Epidermal melanocyte (primary cell): ENCODE data around the gene KCTD1.
A peak's percentile ranks its signal among the peaks of the same experiment; 100 is the strongest.

Experiments used
- DNase-seq: peaks from one replicate; pipeline ENCODE4 v3.0.0; 2011; ENCODE audit warnings: low spot score; ENCODE audit not compliant: insufficient read length

Gene KCTD1

DNA sequence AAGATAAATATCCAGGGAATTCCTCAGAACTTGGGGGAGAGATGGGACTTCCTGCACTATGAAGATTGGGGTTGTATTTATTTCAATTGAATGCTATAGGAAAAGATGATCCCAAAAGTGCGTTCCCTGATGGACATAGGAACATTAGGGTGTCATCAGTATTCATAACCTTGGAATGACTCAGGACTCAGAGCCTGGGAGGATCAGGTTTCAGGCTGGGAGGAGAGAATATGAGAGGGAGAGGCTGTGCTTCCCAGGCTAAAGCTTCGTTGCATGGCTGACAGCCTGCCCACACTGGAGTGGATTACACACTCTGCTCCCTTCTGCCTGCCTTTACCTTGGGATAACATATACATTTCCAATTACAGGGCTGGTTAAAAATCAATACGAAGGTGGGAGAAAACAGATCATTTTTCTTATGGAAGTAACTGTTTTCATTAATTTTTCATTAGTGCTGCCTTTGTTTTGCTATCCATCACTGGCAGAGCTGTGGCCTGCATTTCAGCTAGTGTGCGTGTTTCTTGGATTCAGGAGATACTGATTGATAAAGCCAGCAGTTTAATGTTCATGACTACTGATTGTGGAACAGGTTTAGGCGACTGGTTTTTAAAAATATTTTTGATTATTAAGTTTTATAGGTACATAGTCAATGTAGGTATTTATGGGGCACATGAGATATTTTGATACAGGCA is 118.7 kb downstream of the KCTD1 start:
- DNase-seq: peak; percentile 42

DNA sequence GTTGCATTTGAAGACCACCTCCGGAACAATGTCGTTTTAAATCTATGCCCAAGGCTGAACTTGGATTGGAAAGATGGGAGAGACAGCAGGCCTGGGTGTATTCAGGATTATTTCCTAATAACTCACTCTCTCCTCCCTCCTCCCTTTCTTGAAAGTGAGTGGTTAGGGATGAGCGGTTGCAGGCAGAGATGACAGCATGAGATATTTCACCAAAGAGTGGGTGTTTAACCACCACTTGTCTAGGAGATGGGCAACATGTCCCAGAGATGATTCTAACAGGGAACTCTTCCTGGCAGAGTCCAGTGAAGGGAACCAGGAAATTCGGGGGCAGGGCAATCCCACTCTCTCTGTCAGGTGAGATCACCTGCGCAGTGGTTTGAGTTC is 123.2 kb downstream of the KCTD1 start:
- DNase-seq: no peak

DNA sequence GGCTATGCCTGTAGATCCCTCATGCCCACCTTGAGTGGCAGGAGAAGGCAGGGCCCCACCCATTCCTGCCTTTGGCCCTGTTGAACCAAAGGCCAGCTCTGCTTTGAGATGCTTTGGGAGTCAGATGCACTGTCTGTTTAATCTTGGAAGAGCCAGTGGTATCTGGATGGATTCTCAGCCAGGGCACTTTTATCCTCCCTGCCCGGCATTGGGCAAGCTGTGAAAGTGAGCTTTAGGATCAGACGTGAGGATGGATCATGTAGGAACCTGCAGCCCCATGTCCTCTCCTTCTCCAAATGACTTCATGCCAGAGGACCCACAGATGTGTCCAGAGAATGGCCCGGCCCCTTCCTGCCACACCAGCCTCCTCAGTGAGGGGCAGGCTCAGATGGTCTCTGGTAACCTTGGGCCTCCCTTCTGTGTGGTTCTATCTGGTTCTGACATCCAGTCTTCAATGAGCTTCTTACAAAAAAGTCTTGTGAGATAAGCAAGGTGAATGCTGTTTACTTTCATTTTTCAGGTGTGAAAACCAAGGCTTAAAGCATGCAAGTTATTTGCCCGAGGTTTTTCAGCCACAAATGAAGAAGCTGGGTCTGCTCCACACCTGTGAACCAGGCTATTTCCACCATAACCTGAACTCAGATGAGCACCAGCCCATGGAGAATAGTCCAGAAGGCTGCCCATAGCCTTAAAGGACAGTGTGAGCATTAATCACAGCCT is 123.8 kb downstream of the KCTD1 start:
- no peak for DNase-seq

DNA sequence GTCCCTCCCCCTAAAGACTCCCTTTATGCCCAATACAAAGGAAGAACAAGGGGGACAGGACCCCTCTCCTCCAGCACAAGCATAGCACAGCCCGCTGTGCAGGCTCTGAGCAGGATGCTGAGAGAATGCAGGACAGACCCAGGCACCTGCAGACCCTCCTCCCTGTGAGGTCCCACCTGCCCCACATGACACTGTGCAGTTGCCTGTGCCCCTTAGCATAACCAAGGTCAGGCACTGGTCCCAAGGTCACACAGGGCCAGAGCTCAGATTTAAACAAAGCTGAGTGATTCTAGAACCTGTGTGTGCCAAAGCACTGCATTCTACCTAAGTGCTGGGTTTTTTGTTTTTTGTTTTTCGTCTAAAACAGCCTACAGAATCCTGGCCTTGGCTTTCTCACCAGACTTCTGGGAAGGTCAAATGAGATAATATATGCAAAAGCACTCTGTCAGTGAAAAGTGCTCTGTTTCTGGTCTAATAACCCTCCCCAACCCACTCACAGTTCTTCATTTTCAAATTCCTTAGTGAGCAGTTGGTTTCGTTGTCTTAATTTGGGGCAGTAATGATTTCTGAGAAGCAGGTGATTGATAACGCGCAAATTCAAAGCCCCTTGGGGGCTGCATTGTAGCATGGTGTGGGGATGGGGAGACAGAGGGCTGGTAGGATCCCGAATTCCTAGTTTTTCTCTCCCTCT is 125.7 kb downstream of the KCTD1 start:
- DNase-seq: no peak

- DNase-seq: no peak
These were observed 126.4 kb downstream of the KCTD1 start for GRCh38 chr18:26421931-26422330.

DNA sequence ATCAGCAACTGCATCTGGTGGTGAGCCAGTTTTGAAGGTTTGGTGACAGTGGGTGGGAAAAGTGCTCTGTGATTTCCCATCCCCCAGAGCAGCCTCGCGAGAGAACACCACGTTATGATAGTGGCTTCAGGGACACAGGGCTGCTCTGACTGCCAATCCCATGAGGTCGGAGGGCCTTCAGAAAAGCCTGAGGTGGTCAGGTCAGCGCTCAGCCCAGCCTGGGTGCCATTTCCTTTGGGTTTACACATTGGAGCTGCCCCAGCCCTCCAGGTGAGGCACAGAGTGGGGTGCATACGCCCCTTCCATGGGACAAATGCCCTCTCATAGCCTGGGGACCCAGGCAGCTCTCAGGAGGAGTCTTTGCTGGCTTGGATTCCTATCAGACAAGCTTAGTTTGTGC is 126.8 kb downstream of the KCTD1 start:
- no peak for DNase-seq

DNA sequence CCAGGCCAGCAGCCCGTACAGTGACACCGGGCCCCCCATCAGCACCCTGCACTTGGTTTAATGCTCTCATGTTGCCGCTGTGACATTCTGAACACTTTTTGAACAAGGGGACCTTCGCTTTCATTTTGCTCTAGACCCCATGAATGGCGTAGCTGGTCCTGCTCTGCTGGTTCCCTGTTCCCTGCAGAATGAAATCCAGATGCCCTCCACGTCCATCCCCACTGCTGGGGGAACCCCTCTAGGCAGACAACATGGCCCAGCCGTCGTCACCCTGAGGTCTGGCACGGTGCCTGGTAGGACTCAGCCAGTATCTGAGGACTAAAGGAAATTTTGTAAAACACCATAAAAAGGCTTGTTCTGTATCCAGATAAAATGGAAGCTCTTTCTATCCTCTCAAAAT is 128.6 kb downstream of the KCTD1 start:
- no peak for DNase-seq

GRCh38 chr18:26418225-26418624 is 130.1 kb downstream of the KCTD1 start:
- no peak for DNase-seq

GRCh38 chr18:26417190-26417589 is 131.2 kb downstream of the KCTD1 start:
- no peak for DNase-seq

DNA sequence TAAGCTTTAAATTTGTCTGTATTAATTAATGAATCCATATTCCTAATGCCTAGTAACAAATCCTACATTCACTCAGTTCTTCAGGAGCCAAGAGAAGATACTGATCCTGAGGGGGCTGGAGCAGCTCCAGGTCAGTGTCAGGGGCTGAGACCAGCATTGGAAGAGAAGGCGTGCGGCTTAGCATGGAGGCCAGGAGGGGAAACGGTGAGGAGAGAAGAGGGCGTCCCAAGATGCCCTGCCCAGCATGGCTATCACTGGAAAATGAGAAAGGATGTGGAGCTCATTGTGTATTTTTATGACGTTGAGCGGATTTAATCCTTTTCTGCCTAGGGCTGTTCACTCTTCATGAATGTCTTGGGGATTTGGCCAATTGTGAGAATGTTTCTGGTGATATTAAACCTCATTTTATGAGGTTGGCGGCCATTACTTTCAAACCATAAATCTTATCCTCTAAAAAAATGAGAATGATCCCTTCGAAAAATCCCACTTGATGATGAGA is 131.7 kb downstream of the KCTD1 start:
- DNase-seq: no peak

GRCh38 chr18:26415631-26416030 is 132.7 kb downstream of the KCTD1 start:
- no peak for DNase-seq

DNA sequence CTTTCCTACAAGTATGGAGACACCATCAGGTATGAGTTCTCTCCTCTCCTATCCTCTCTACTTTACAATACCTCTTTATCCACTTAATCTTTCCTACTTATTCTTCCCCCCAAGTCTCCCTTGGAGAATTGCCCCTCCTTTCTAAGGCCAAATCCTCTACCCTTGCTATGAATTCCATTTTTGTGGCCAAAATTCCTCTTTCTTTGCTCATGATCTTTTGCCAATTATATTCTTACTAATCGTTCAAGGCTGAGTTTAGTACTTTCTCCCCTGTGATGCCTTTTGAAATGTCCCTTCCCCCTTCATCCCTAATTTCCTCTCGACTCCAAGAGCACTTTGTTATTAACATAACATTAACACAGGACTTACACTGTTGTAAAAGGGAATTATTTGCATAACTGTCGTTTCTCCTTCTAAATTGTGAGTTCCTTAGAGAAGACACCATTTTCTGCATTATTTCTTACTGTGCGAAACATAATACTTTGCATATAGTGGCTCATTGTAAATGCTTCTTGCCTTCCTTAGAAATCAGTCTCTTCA is 133.4 kb downstream of the KCTD1 start:
- DNase-seq: no peak

- DNase-seq: no peak
These were observed 139.3 kb downstream of the KCTD1 start for GRCh38 chr18:26409091-26409490.

- DNase-seq: peak; percentile 41
These were observed 140.4 kb downstream of the KCTD1 start for GRCh38 chr18:26407736-26408601.

DNA sequence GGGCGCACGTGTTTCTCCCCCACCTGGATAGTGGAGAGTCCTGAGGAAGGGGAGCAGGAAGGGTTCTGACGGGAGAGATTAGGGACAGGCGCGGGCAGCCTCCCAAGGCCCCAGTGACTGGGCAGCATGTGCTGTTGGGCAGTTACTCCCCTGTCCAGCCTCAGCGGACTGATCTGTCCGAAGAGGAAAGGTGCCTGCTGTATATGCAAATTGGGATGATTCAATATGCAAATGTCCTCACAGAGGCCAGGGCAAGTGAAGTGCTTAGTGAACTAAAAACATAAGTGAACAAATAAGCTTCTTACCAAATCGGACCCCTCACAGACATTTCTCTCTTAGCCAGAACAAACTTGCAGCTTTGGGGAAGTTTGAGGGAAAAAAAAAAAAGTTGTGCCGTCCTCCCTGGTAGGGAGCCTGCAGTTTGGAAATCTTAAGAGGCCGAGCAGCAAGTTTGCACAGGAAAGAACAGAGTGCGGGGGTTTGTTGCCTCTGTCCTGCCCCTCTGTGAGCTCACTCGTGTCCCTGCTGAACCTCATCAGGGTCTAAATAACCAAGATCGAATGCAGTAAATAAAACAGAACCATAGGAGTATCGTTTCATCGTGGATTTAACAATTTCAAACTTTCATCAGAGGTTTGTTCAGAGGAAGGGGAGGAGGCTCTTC is 141.4 kb downstream of the KCTD1 start:
- no peak for DNase-seq

- DNase-seq: no peak
These were observed 142.0 kb downstream of the KCTD1 start for GRCh38 chr18:26406324-26406723.

- no peak for DNase-seq
These were observed 143.1 kb downstream of the KCTD1 start for GRCh38 chr18:26405190-26405801.
